Measurements from ENCODE around the gene KLF5.

The KLF5 gene

DNA sequence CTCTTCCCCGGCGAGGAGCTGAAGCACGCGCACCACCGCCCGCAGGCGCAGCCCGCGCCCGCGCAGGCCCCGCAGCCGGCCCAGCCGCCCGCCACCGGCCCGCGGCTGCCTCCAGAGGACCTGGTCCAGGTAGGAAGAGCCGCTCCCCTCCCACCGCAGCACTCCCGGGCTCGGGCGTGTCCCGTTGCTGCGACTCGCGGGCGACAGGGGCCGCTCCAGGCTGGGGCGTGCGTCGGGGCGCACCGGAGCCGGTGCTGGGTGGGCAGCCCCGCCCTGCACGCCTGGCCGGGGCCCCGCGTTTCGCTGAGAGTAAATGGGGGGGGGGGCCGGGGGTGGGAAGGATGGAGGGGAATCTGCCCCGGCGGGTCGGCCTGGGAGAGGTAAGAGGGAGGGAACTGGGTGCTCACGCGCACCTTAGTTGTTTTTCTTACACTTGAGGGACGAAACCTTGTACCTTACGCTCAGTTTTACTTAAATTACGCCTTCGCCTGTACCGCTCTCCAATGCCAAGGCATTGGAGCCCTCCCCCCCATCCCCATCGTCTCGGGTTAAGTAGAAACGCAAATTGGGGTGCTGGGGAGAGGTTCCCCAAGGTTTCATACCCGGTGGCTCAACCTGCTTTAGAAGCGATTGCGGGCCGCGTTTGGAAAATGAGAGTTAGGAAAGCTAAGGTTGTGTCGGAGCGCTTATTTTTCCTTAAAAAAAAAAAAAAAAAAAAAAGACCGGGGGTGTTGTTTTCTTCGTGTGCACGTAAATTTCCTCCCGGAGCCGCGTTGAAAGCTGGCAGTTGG is 850 bp downstream of the KLF5 start:
- peak in 1 of 3 experiments; percentile 24 for DNase-seq (ENCODE audit: low read depth in 2 of 3, low spot score in 2 of 3)

DNA sequence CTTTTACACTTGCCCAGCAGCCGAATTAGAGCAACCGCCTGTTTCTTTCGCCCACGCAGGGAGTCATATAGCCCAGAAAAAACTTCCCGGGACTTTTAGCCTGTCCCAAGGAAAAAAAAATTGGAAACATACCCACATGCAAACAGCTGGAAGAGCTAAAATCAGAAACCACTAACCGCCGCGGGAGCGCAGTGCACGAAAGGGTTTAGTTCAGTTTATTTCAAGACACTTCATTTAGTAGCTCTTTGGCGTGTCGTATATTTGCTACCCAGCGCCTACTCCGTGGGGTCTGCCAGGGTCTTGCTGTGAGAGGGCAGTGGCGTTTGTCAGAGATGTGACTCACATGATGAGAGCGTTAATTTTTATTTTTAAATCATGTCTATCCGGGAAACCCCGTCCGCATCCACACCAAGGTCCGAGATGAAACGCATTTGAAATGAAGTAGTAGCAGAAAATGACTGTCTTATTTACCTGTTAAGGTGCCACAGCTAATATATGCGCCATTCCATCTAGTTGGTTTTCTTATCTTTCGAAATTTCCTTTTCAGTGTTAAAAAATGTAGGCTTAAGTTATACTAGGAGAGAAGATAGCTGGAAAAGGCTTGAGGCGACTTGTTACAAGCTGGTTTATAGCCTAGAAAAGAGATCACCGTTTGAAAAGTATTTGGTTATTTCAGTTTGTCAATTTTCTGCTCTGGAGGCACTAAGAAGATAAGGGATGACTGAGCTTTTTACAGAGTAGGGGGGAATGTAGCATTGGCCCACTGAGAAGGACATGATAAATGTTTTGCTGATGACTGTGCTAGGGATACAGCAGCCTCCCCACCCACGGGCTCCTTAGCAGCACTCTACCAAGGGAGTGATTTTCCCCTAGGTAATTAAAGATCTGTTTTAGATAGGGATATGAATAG is 1.7 kb downstream of the KLF5 start:
- no peak for DNase-seq (ENCODE audit: low read depth in 2 of 3, low spot score in 2 of 3)

DNA sequence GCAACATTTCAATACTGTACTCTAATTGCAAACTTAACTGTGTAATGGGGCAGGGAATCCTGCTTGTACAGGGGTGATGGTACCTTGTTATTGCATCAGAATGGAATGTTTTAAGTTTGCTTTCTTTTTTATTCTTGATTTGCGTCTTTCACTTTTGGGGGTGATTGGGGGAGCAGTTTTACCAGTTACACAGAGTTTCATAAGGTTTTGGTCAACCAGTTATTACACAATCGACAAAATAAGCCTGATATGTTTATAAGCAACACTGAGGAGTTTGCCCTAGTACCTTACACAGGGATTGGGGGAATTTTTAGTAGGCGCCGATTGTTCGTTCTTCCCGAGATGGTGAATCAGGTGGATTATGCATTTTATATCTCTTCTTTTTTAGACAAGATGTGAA is 2.7 kb downstream of the KLF5 start:
- no peak for DNase-seq (ENCODE audit: low read depth in 2 of 3, low spot score in 2 of 3)

- DNase-seq (ENCODE audit: low read depth in 2 of 3, low spot score in 2 of 3), result no peak
Observed at GRCh38 chr13:73061876-73062275, 3.1 kb downstream of the KLF5 start.

- no peak for DNase-seq (ENCODE audit: low read depth in 2 of 3, low spot score in 2 of 3)
Observed at GRCh38 chr13:73062468-73062867, 3.7 kb downstream of the KLF5 start.

GRCh38 chr13:73063166-73063565 is 4.4 kb downstream of the KLF5 start:
- no peak for DNase-seq (ENCODE audit: low read depth in 2 of 3, low spot score in 2 of 3)

GRCh38 chr13:73065036-73065435 is 6.2 kb downstream of the KLF5 start:
- no peak for DNase-seq (ENCODE audit: low read depth in 2 of 3, low spot score in 2 of 3)

DNA sequence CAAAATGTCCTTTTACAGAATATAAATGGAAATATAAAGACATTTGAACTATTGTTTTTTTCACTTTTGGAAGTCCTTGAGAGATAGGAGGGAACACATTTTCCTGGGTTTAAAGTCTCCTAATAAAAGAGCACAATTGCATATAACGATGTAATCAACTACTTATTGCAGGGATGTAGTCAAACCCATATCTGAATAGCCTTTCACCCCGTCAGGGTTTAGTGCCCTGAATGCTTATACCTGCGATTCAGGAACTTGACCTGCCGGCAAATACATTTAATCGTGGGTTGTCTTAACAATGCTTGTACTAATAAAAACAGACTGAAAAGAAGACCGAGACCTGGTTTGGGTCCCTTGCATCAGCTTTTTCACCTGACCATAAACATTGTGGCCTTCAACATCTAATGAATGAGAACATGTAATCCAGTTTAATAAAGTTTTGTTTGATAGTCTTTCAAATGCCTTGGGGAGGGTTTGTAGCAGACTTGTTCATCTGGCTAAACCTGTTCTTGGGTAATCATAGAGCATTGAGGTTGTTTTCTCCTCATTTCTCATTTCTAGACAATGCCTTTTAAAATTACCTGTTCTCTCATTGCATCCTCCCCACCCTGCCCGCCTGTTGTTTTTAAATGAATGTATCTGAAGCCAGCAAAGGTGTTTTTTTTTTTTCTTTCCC is 7.0 kb downstream of the KLF5 start:
- no peak for DNase-seq (ENCODE audit: low read depth in 2 of 3, low spot score in 2 of 3)

GRCh38 chr13:73069206-73069805 is 10.5 kb downstream of the KLF5 start:
- no peak for DNase-seq (ENCODE audit: low read depth in 2 of 3, low spot score in 2 of 3)

DNA sequence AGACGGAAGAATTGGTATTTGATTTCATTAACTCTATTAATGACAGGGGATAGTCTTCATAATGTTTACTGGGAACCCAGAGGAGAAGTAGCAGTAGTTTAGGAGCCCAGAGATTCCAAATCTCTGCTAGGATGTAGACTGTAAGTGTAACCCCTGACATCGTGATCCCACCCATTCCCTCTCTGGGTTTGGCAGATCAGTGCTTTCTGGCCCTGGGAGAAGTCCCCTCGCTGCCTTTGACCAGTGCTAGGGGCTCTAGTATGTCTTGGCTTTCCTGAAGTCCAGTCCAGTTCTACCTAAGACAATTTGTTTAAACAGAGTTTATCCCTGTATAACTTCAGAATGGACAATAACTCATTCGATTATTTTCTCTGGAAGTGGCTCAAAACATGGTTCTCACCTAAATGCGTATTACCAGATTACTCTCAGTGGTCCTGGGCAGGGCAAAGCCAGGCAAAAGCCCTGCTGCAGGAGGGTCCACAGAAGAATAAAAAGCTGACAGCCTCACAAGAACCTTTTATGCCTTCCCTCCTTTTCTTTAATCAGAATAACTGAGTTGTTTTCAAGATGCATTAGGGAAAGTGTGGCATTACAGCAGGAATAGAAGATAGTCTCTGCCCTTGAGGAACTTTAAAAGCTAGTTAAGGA is 11.8 kb downstream of the KLF5 start:
- no peak for DNase-seq (ENCODE audit: low read depth in 2 of 3, low spot score in 2 of 3)

GRCh38 chr13:73072239-73072900 is 13.6 kb downstream of the KLF5 start:
- no peak for DNase-seq (ENCODE audit: low read depth in 2 of 3, low spot score in 2 of 3)

- no peak for DNase-seq (ENCODE audit: low read depth in 2 of 3, low spot score in 2 of 3)
Observed at GRCh38 chr13:73073050-73073449, 14.2 kb downstream of the KLF5 start.

DNA sequence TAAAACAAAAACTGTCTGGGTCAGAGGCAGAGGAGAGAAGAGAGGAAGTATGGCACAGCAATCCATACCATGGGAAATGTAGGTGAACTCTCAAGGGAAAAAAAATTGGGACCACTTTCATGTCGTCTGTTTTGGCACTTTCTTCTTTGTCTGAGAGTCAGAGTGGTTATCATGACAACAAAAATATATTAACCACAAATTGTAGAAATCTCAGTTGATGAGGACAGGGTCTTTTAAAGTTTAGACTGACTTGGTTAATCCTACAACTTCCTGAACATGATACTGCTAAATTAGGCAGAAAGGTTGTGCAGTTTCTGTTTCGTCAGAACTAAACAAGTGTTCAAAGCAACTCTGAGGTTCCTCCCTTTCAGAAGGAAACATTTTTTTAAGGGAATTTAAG is 15.2 kb downstream of the KLF5 start:
- DNase-seq (ENCODE audit: low read depth in 2 of 3, low spot score in 2 of 3), result no peak

DNA sequence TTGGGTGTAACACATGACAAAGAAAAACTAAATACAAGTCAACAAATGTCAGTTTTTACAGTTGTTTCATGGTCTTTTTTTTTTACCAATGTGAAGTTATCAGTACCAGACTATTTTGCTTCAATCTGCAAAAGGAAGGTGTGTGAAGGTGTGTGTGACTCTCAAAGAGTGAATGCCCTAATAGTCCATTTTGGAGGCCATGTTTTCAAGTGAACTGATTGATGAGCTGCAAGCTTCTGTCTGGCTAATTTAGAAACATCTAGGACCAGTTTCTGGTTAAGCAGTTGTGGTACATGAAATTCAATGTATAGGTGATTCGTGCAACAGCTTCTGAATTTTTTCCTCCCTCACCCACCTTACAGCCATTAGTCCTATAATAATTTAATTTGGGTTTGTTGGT is 16.1 kb downstream of the KLF5 start:
- no peak for DNase-seq (ENCODE audit: low read depth in 2 of 3, low spot score in 2 of 3)

- DNase-seq (ENCODE audit: low read depth in 2 of 3, low spot score in 2 of 3), result no peak
Observed at GRCh38 chr13:73075546-73075945, 16.7 kb downstream of the KLF5 start.

DNA sequence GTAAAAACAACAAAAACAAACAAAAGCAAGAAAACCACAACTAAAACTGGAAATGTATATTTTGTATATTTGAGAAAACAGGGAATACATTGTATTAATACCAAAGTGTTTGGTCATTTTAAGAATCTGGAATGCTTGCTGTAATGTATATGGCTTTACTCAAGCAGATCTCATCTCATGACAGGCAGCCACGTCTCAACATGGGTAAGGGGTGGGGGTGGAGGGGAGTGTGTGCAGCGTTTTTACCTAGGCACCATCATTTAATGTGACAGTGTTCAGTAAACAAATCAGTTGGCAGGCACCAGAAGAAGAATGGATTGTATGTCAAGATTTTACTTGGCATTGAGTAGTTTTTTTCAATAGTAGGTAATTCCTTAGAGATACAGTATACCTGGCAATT is 17.1 kb downstream of the KLF5 start:
- DNase-seq (ENCODE audit: low read depth in 2 of 3, low spot score in 2 of 3), result no peak

- DNase-seq (ENCODE audit: low read depth in 2 of 3, low spot score in 2 of 3), result no peak
Observed at GRCh38 chr13:73077865-73078264, 19.1 kb downstream of the KLF5 start.

- DNase-seq (ENCODE audit: low read depth in 2 of 3, low spot score in 2 of 3), result no peak
Observed at GRCh38 chr13:73079359-73079758, 20.6 kb downstream of the KLF5 start.

- DNase-seq (ENCODE audit: low read depth in 2 of 3, low spot score in 2 of 3), result no peak
Observed at GRCh38 chr13:73081256-73081915, 22.6 kb downstream of the KLF5 start.

DNA sequence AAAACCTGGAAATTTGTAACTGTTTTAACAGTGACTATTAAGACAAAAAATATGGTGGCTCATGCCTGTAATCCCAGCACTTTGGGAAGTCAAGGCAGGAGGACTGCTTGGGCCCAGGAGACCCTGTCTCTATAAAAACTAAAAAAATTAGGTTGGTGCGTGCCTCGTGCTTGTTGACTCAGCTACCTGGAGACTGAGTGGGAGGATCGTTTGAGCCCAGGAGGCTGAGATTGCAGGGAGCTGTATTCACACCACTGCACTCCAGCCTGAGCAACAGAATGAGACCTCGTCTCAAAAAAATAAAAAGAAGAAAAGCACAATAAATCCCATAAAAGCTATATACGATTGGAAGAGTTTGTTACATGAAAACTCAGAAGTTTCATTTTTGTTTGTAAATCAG is 23.7 kb downstream of the KLF5 start:
- DNase-seq (ENCODE audit: low read depth in 2 of 3, low spot score in 2 of 3), result no peak
